Fibroblast of gingiva (primary cell): ENCODE measurements around the gene POLR1B.
A peak's percentile ranks its signal among the peaks of the same experiment; 100 is the strongest.
"Not testable (repeated sequence)": the region's sequence is repeated elsewhere in the genome, so short reads cannot be mapped to it uniquely, and the experiment has no call there.

Experiments used
- DNase-seq: peaks from one replicate; pipeline ENCODE4 v3.0.0-alpha.2; 2011; ENCODE audit warnings: low read depth

POLR1B gene

GRCh38 chr2:112600634-112601033 lies 58.4 kb downstream of the POLR1B start:
- no peak for DNase-seq

- no peak for DNase-seq
Observed at GRCh38 chr2:112601754-112602153, 59.5 kb downstream of the POLR1B start.

GRCh38 chr2:112602917-112603316 lies 60.7 kb downstream of the POLR1B start:
- no peak for DNase-seq

- no peak for DNase-seq
Observed at GRCh38 chr2:112603731-112604130, 61.5 kb downstream of the POLR1B start.

GRCh38 chr2:112604952-112605351 lies 62.7 kb downstream of the POLR1B start:
- no peak for DNase-seq

- no peak for DNase-seq
Observed at GRCh38 chr2:112605926-112606325, 63.7 kb downstream of the POLR1B start.

GRCh38 chr2:112606547-112606946 lies 64.3 kb downstream of the POLR1B start:
- no peak for DNase-seq

GRCh38 chr2:112607680-112608438 lies 65.6 kb downstream of the POLR1B start:
- DNase-seq = no peak

GRCh38 chr2:112609320-112609719 lies 67.1 kb downstream of the POLR1B start:
- DNase-seq = not testable (repeated sequence)

GRCh38 chr2:112612283-112612682 lies 70.0 kb downstream of the POLR1B start:
- DNase-seq = not testable (repeated sequence)

- DNase-seq = no peak
Observed at GRCh38 chr2:112614201-112614840, 72.1 kb downstream of the POLR1B start.

- no peak for DNase-seq
Observed at GRCh38 chr2:112615051-112615450, 72.8 kb downstream of the POLR1B start.

GRCh38 chr2:112615798-112616197 lies 73.5 kb downstream of the POLR1B start:
- DNase-seq = not testable (repeated sequence)

GRCh38 chr2:112618383-112618782 lies 76.1 kb downstream of the POLR1B start:
- no peak for DNase-seq

GRCh38 chr2:112621790-112622527 lies 79.7 kb downstream of the POLR1B start:
- DNase-seq = peak; percentile 55

GRCh38 chr2:112622528-112622849 lies 80.2 kb downstream of the POLR1B start:
- peak; percentile 91 for DNase-seq

GRCh38 chr2:112623913-112624777 lies 81.9 kb downstream of the POLR1B start:
- DNase-seq = peak; percentile 45

- no peak for DNase-seq
Observed at GRCh38 chr2:112625474-112626114, 83.3 kb downstream of the POLR1B start.

- DNase-seq = peak; percentile 60
Observed at GRCh38 chr2:112626604-112627059, 84.4 kb downstream of the POLR1B start.
